MV-4-11 (cell line): ENCODE measurements around the gene PIP.
A peak's percentile ranks its signal among the peaks of the same experiment; 100 is the strongest.
"Not testable (repeated sequence)": the region's sequence is repeated elsewhere in the genome, so short reads cannot be mapped to it uniquely, and the experiment has no call there.

ENCODE experiments used
- DNase-seq: peaks from one replicate; lab custom pipeline; 2025; lab: John Stamatoyannopoulos, UW

PIP gene

GRCh38 chr7:143177374-143178119 lies 45.7 kb downstream of the PIP start:
- DNase-seq: no peak

- not testable (repeated sequence) for DNase-seq
Observed at GRCh38 chr7:143180771-143181170, 48.9 kb downstream of the PIP start.

GRCh38 chr7:143181349-143181748 lies 49.5 kb downstream of the PIP start:
- peak; percentile 60 for DNase-seq

- DNase-seq: no peak
Observed at GRCh38 chr7:143183024-143183423, 51.1 kb downstream of the PIP start, which contains the start of gene TAS2R39. TAS2R39 (plus strand) TSS chr7:143183419; CDS start chr7:143183419, 0 bp downstream.

GRCh38 chr7:143185551-143185950 lies 53.7 kb downstream of the PIP start:
- DNase-seq: no peak

GRCh38 chr7:143188994-143189393 lies 57.1 kb downstream of the PIP start:
- no peak for DNase-seq
